H9 (cell line): ENCODE results near the gene GOLPH3L. TPM values are rescaled to one million over a fixed set of nuclear protein-coding genes. Genes with fewer than 3 reads are reported as not detected.

Experiments used
- DNase-seq: peaks from one replicate; pipeline ENCODE4 v3.0.0-alpha.2; 2017
- H2AFZ ChIP-seq: one replicate; pipeline ENCODE4 v1.6.1; 2013; ENCODE audit warnings: mild to moderate bottlenecking, low read length, control low read depth, moderate library complexity
- H2AK5ac ChIP-seq: 2 replicates; pipeline ENCODE4 v1.6.1; 2013; ENCODE audit warnings: low read length, control low read depth, mixed read lengths; ENCODE audit not compliant: insufficient read length
- H2BK120ac ChIP-seq: one replicate; pipeline ENCODE4 v1.6.1; 2013; ENCODE audit warnings: low read depth, mild to moderate bottlenecking, low read length, control low read depth, inconsistent platforms; ENCODE audit not compliant: poor library complexity, severe bottlenecking
- H2BK12ac ChIP-seq: 2 replicates; pipeline ENCODE4 v1.6.1; 2013; ENCODE audit warnings: low read length, control low read depth, mixed read lengths, low read depth; ENCODE audit not compliant: insufficient read length
- H2BK15ac ChIP-seq: 2 replicates; pipeline ENCODE4 v1.6.1; 2013; ENCODE audit warnings: low read depth, low read length, control low read depth
- H2BK20ac ChIP-seq: one replicate; pipeline ENCODE4 v1.6.1; 2013; ENCODE audit warnings: low read depth, mild to moderate bottlenecking, low read length, control low read depth, inconsistent platforms; ENCODE audit not compliant: poor library complexity, severe bottlenecking
- H2BK5ac ChIP-seq: 2 replicates; pipeline ENCODE4 v1.6.1; 2013; ENCODE audit warnings: low read length, control low read depth, mixed read lengths; ENCODE audit not compliant: insufficient read length
- H3K14ac ChIP-seq: 2 replicates; pipeline ENCODE4 v1.6.1; 2013; ENCODE audit warnings: low read length, control low read depth; ENCODE audit not compliant: insufficient read depth
- H3K18ac ChIP-seq: 2 replicates; pipeline ENCODE4 v1.6.1; 2013; ENCODE audit warnings: low read depth, mild to moderate bottlenecking, mixed read lengths, low read length, control low read depth; ENCODE audit not compliant: insufficient read length
- H3K23ac ChIP-seq: 2 replicates; pipeline ENCODE4 v1.6.1; 2013; ENCODE audit warnings: low read length, control low read depth, mixed read lengths, low read depth; ENCODE audit not compliant: insufficient read length
- H3K23me2 ChIP-seq: 2 replicates; pipeline ENCODE4 v1.6.1; 2013; ENCODE audit warnings: low read depth, mild to moderate bottlenecking, mixed read lengths, low read length, control low read depth; ENCODE audit not compliant: insufficient read length, poor library complexity, severe bottlenecking
- H3K27ac ChIP-seq: 2 replicates; pipeline ENCODE4 v1.5.1; 2013; ENCODE audit warnings: low read length, control low read depth, mixed read lengths, low read depth; ENCODE audit not compliant: insufficient read length
- H3K27me3 ChIP-seq: 2 replicates; pipeline ENCODE4 v1.6.1; 2013; ENCODE audit warnings: low read length, control low read depth, inconsistent platforms; ENCODE audit not compliant: insufficient read depth
- H3K4ac ChIP-seq: 2 replicates; pipeline ENCODE4 v1.6.1; 2013; ENCODE audit warnings: low read depth, mild to moderate bottlenecking, control low read depth, inconsistent platforms, low read length, moderate library complexity
- H3K4me1 ChIP-seq: 2 replicates; pipeline ENCODE4 v1.6.1; 2013; ENCODE audit warnings: low read length, control low read depth, inconsistent platforms; ENCODE audit not compliant: insufficient read depth
- H3K4me2 ChIP-seq: 2 replicates; pipeline ENCODE4 v1.6.1; 2013; ENCODE audit warnings: low read length, control low read depth, mixed read lengths; ENCODE audit not compliant: insufficient read length, insufficient read depth
- H3K56ac ChIP-seq: 2 replicates; pipeline ENCODE4 v1.6.1; 2013; ENCODE audit warnings: low read depth, mild to moderate bottlenecking, mixed read lengths, low read length, control low read depth; ENCODE audit not compliant: insufficient read length
- H3K79me1 ChIP-seq: 2 replicates; pipeline ENCODE4 v1.6.1; 2013; ENCODE audit warnings: low read depth, mild to moderate bottlenecking, moderate library complexity, low read length, control low read depth, inconsistent platforms; ENCODE audit not compliant: insufficient read depth, poor library complexity, severe bottlenecking
- H3K79me2 ChIP-seq: 2 replicates; pipeline ENCODE4 v1.6.1; 2013; ENCODE audit warnings: low read length, control low read depth, inconsistent platforms; ENCODE audit not compliant: insufficient read depth
- H3K9ac ChIP-seq: 2 replicates; pipeline ENCODE4 v1.6.1; 2013; ENCODE audit warnings: low read length, control low read depth, mixed read lengths; ENCODE audit not compliant: insufficient read length; ENCODE audit errors: extremely low read depth
- H3K9me3 ChIP-seq: one replicate; pipeline ENCODE4 v1.6.1; 2013; ENCODE audit warnings: low read depth, low read length, inconsistent platforms; ENCODE audit not compliant: control insufficient read depth
- H3T11ph ChIP-seq: one replicate; pipeline ENCODE4 v1.6.1; 2013; ENCODE audit warnings: mild to moderate bottlenecking, low read length, control low read depth, inconsistent platforms
- H4K20me1 ChIP-seq: one replicate; pipeline ENCODE4 v1.6.1; 2013; ENCODE audit not compliant: control insufficient read depth, insufficient read length, insufficient read depth
- H4K5ac ChIP-seq: 2 replicates; pipeline ENCODE4 v1.6.1; 2013; ENCODE audit warnings: low read depth, mild to moderate bottlenecking, mixed read lengths, low read length, control low read depth; ENCODE audit not compliant: insufficient read length
- H4K8ac ChIP-seq: replicated peaks from 2 replicates; pipeline ENCODE4 v1.6.1; 2013; ENCODE audit warnings: low read length, control low read depth, mixed read lengths, low read depth; ENCODE audit not compliant: insufficient read length
- H4K91ac ChIP-seq: 2 replicates; pipeline ENCODE4 v1.6.1; 2013; ENCODE audit warnings: low read depth, mild to moderate bottlenecking, moderate library complexity, mixed read lengths, low read length, control low read depth; ENCODE audit not compliant: insufficient read length
- H3K27ac Mint-ChIP-seq, 3 experiments: 2 replicates in 2 of 3; 3 replicates in 1 of 3; pipeline ENCODE4 v1.8.0; 2020 to 2021; ENCODE audit warnings: mixed read lengths in 3 of 3, mild to moderate bottlenecking in 1 of 3, moderate library complexity in 1 of 3
- H3K27me3 Mint-ChIP-seq: 2 replicates; pipeline ENCODE4 v1.8.0; 2021; ENCODE audit warnings: low read depth, mild to moderate bottlenecking, moderate library complexity, mixed read lengths
- H3K36me3 Mint-ChIP-seq, 3 experiments: 2 replicates in 2 of 3; 3 replicates in 1 of 3; pipeline ENCODE4 v1.8.0; 2020 to 2021; ENCODE audit warnings: low read depth in 3 of 3, mixed read lengths in 3 of 3; ENCODE audit not compliant: insufficient read depth in 1 of 3
- H3K4me1 Mint-ChIP-seq, 2 experiments: 2 replicates each; pipeline ENCODE4 v1.8.0; 2020; ENCODE audit warnings: mixed read lengths in 2 of 2
- H3K4me3 Mint-ChIP-seq, 2 experiments: 2 replicates in 1 of 2; 3 replicates in 1 of 2; pipeline ENCODE4 v1.8.0; 2020 to 2021; ENCODE audit warnings: mild to moderate bottlenecking in 2 of 2, mixed read lengths in 2 of 2, moderate library complexity in 1 of 2
- H3K9me3 Mint-ChIP-seq, 2 experiments: 2 replicates in 1 of 2; 3 replicates in 1 of 2; pipeline ENCODE4 v1.8.0; 2020; ENCODE audit warnings: mild to moderate bottlenecking in 2 of 2, mixed read lengths in 2 of 2, moderate library complexity in 1 of 2
- CTCF ChIP-seq: fragments of 200-600 bp; sonication (generic); conservative IDR thresholded peaks from 3 replicates; pipeline ENCODE4 v1.8.0; 2021; ENCODE audit warnings: antibody characterized with exemption, mild to moderate bottlenecking
- WGBS: extraction: QIAGEN DNeasy Blood & Tissue Kit; methylation state at CpG from one replicate; pipeline ENCODE4 v1.1.7; 2013; ENCODE audit warnings: missing lambda C conversion rate, low lambda C conversion rate, mixed read lengths; ENCODE audit not compliant: insufficient read length; ENCODE audit errors: extremely low coverage; 5-methylcytosine and 5-hydroxymethylcytosine counted together
- total RNA-seq: library from RNA; stranded (reverse); gene quantifications from 2 replicates; pipeline ENCODE4 v1.2.1, GENCODE V29; 2021

GOLPH3L gene
- total RNA-seq, 1 experiment from 2014 or later, result 30.5 TPM

GRCh38 chr1:150621497-150622302 is 75.3 kb downstream of the GOLPH3L start:
- no peak for DNase-seq
- Histone ChIP-seq H3K23me2 (no peaks in the 10 kb centered on the region), H4K20me1 (peaks cover 3% of the 10 kb centered on the region), H2BK120ac (no peak overlapping the region), H3K79me2 (no peaks in the 10 kb centered on the region), H2BK5ac (no peak overlapping the region), H2AK5ac (no peak overlapping the region), H3K56ac (no peak overlapping the region), H3K9ac (no peak overlapping the region), H4K5ac (no peak overlapping the region), H3K4me1 (no peaks in the 10 kb centered on the region), H4K8ac (no peak overlapping the region), H3K18ac (no peak overlapping the region), H3K79me1 (peaks cover 5% of the 10 kb centered on the region), H3K4me2 (no peak overlapping the region), H2BK15ac (no peak overlapping the region), H3K27ac (no peak overlapping the region), H3K27me3 (peaks cover 1% of the 10 kb centered on the region; the same call in 1 of the 2 replicates), H3K4ac (no peak overlapping the region), H3K9me3 (no peaks in the 10 kb centered on the region), H3K23ac (no peak overlapping the region), H3K14ac (no peak overlapping the region), H4K91ac (no peak overlapping the region), H2BK12ac (no peak overlapping the region), H2AFZ (no peak overlapping the region), H2BK20ac (no peak overlapping the region), H3T11ph (no peak overlapping the region)
- H3K36me3 Mint-ChIP-seq, result peaks cover 57 to 92% (median 80%) of the 10 kb centered on the region in 3 experiments
- peaks cover 12 to 18% of the 10 kb centered on the region in 2 experiments for H3K4me1 Mint-ChIP-seq
- H3K4me3 Mint-ChIP-seq, result no peak overlapping the region; a peak in 1 of 5 replicates
- no peaks in the 10 kb centered on the region for H3K9me3 Mint-ChIP-seq
- H3K27ac Mint-ChIP-seq, result peak overlapping the region; percentile 10 to 90 (median 20); a peak in 3 of 7 replicates
- no CpG with 5 or more reads among the region's 8 CpGs for WGBS
- peak; percentile 80 for TF ChIP-seq CTCF
- no peaks in the 10 kb centered on the region for H3K27me3 Mint-ChIP-seq
